H9 (cell line): Measurements from ENCODE around the gene DNMT3L. TPM values are rescaled to one million over a fixed set of nuclear protein-coding genes. Genes with fewer than 3 reads are reported as not detected.
A peak's percentile ranks its signal among the peaks of the same experiment; 100 is the strongest.

Source experiments
- DNase-seq: peaks from one replicate; pipeline ENCODE4 v3.0.0-alpha.2; 2017
- H2AFZ ChIP-seq: one replicate; pipeline ENCODE4 v1.6.1; 2013; ENCODE audit warnings: mild to moderate bottlenecking, low read length, control low read depth, moderate library complexity
- H2AK5ac ChIP-seq: 2 replicates; pipeline ENCODE4 v1.6.1; 2013; ENCODE audit warnings: low read length, control low read depth, mixed read lengths; ENCODE audit not compliant: insufficient read length
- H2BK120ac ChIP-seq: one replicate; pipeline ENCODE4 v1.6.1; 2013; ENCODE audit warnings: low read depth, mild to moderate bottlenecking, low read length, control low read depth, inconsistent platforms; ENCODE audit not compliant: poor library complexity, severe bottlenecking
- H2BK12ac ChIP-seq: 2 replicates; pipeline ENCODE4 v1.6.1; 2013; ENCODE audit warnings: low read length, control low read depth, mixed read lengths, low read depth; ENCODE audit not compliant: insufficient read length
- H2BK15ac ChIP-seq: 2 replicates; pipeline ENCODE4 v1.6.1; 2013; ENCODE audit warnings: low read depth, low read length, control low read depth
- H2BK20ac ChIP-seq: one replicate; pipeline ENCODE4 v1.6.1; 2013; ENCODE audit warnings: low read depth, mild to moderate bottlenecking, low read length, control low read depth, inconsistent platforms; ENCODE audit not compliant: poor library complexity, severe bottlenecking
- H2BK5ac ChIP-seq: 2 replicates; pipeline ENCODE4 v1.6.1; 2013; ENCODE audit warnings: low read length, control low read depth, mixed read lengths; ENCODE audit not compliant: insufficient read length
- H3K14ac ChIP-seq: 2 replicates; pipeline ENCODE4 v1.6.1; 2013; ENCODE audit warnings: low read length, control low read depth; ENCODE audit not compliant: insufficient read depth
- H3K18ac ChIP-seq: 2 replicates; pipeline ENCODE4 v1.6.1; 2013; ENCODE audit warnings: low read depth, mild to moderate bottlenecking, mixed read lengths, low read length, control low read depth; ENCODE audit not compliant: insufficient read length
- H3K23ac ChIP-seq: 2 replicates; pipeline ENCODE4 v1.6.1; 2013; ENCODE audit warnings: low read length, control low read depth, mixed read lengths, low read depth; ENCODE audit not compliant: insufficient read length
- H3K23me2 ChIP-seq: 2 replicates; pipeline ENCODE4 v1.6.1; 2013; ENCODE audit warnings: low read depth, mild to moderate bottlenecking, mixed read lengths, low read length, control low read depth; ENCODE audit not compliant: insufficient read length, poor library complexity, severe bottlenecking
- H3K27ac ChIP-seq: 2 replicates; pipeline ENCODE4 v1.5.1; 2013; ENCODE audit warnings: low read length, control low read depth, mixed read lengths, low read depth; ENCODE audit not compliant: insufficient read length
- H3K27me3 ChIP-seq: 2 replicates; pipeline ENCODE4 v1.6.1; 2013; ENCODE audit warnings: low read length, control low read depth, inconsistent platforms; ENCODE audit not compliant: insufficient read depth
- H3K4ac ChIP-seq: 2 replicates; pipeline ENCODE4 v1.6.1; 2013; ENCODE audit warnings: low read depth, mild to moderate bottlenecking, control low read depth, inconsistent platforms, low read length, moderate library complexity
- H3K4me1 ChIP-seq: 2 replicates; pipeline ENCODE4 v1.6.1; 2013; ENCODE audit warnings: low read length, control low read depth, inconsistent platforms; ENCODE audit not compliant: insufficient read depth
- H3K4me2 ChIP-seq: 2 replicates; pipeline ENCODE4 v1.6.1; 2013; ENCODE audit warnings: low read length, control low read depth, mixed read lengths; ENCODE audit not compliant: insufficient read length, insufficient read depth
- H3K56ac ChIP-seq: 2 replicates; pipeline ENCODE4 v1.6.1; 2013; ENCODE audit warnings: low read depth, mild to moderate bottlenecking, mixed read lengths, low read length, control low read depth; ENCODE audit not compliant: insufficient read length
- H3K79me1 ChIP-seq: 2 replicates; pipeline ENCODE4 v1.6.1; 2013; ENCODE audit warnings: low read depth, mild to moderate bottlenecking, moderate library complexity, low read length, control low read depth, inconsistent platforms; ENCODE audit not compliant: insufficient read depth, poor library complexity, severe bottlenecking
- H3K79me2 ChIP-seq: 2 replicates; pipeline ENCODE4 v1.6.1; 2013; ENCODE audit warnings: low read length, control low read depth, inconsistent platforms; ENCODE audit not compliant: insufficient read depth
- H3K9ac ChIP-seq: 2 replicates; pipeline ENCODE4 v1.6.1; 2013; ENCODE audit warnings: low read length, control low read depth, mixed read lengths; ENCODE audit not compliant: insufficient read length; ENCODE audit errors: extremely low read depth
- H3K9me3 ChIP-seq: one replicate; pipeline ENCODE4 v1.6.1; 2013; ENCODE audit warnings: low read depth, low read length, inconsistent platforms; ENCODE audit not compliant: control insufficient read depth
- H3T11ph ChIP-seq: one replicate; pipeline ENCODE4 v1.6.1; 2013; ENCODE audit warnings: mild to moderate bottlenecking, low read length, control low read depth, inconsistent platforms
- H4K20me1 ChIP-seq: one replicate; pipeline ENCODE4 v1.6.1; 2013; ENCODE audit not compliant: control insufficient read depth, insufficient read length, insufficient read depth
- H4K5ac ChIP-seq: 2 replicates; pipeline ENCODE4 v1.6.1; 2013; ENCODE audit warnings: low read depth, mild to moderate bottlenecking, mixed read lengths, low read length, control low read depth; ENCODE audit not compliant: insufficient read length
- H4K8ac ChIP-seq: replicated peaks from 2 replicates; pipeline ENCODE4 v1.6.1; 2013; ENCODE audit warnings: low read length, control low read depth, mixed read lengths, low read depth; ENCODE audit not compliant: insufficient read length
- H4K91ac ChIP-seq: 2 replicates; pipeline ENCODE4 v1.6.1; 2013; ENCODE audit warnings: low read depth, mild to moderate bottlenecking, moderate library complexity, mixed read lengths, low read length, control low read depth; ENCODE audit not compliant: insufficient read length
- H3K27ac Mint-ChIP-seq, 3 experiments: 2 replicates in 2 of 3; 3 replicates in 1 of 3; pipeline ENCODE4 v1.8.0; 2020 to 2021; ENCODE audit warnings: mixed read lengths in 3 of 3, mild to moderate bottlenecking in 1 of 3, moderate library complexity in 1 of 3
- H3K27me3 Mint-ChIP-seq: 2 replicates; pipeline ENCODE4 v1.8.0; 2021; ENCODE audit warnings: low read depth, mild to moderate bottlenecking, moderate library complexity, mixed read lengths
- H3K36me3 Mint-ChIP-seq, 3 experiments: 2 replicates in 2 of 3; 3 replicates in 1 of 3; pipeline ENCODE4 v1.8.0; 2020 to 2021; ENCODE audit warnings: low read depth in 3 of 3, mixed read lengths in 3 of 3; ENCODE audit not compliant: insufficient read depth in 1 of 3
- H3K4me1 Mint-ChIP-seq, 2 experiments: 2 replicates each; pipeline ENCODE4 v1.8.0; 2020; ENCODE audit warnings: mixed read lengths in 2 of 2
- H3K4me3 Mint-ChIP-seq, 2 experiments: 2 replicates in 1 of 2; 3 replicates in 1 of 2; pipeline ENCODE4 v1.8.0; 2020 to 2021; ENCODE audit warnings: mild to moderate bottlenecking in 2 of 2, mixed read lengths in 2 of 2, moderate library complexity in 1 of 2
- H3K9me3 Mint-ChIP-seq, 2 experiments: 2 replicates in 1 of 2; 3 replicates in 1 of 2; pipeline ENCODE4 v1.8.0; 2020; ENCODE audit warnings: mild to moderate bottlenecking in 2 of 2, mixed read lengths in 2 of 2, moderate library complexity in 1 of 2
- WGBS: extraction: QIAGEN DNeasy Blood & Tissue Kit; methylation state at CpG from one replicate; pipeline ENCODE4 v1.1.7; 2013; ENCODE audit warnings: missing lambda C conversion rate, low lambda C conversion rate, mixed read lengths; ENCODE audit not compliant: insufficient read length; ENCODE audit errors: extremely low coverage; 5-methylcytosine and 5-hydroxymethylcytosine counted together
- total RNA-seq: library from RNA; stranded (reverse); gene quantifications from 2 replicates; pipeline ENCODE4 v1.2.1, GENCODE V29; 2021
- TF ChIP-seq, protein P1 (sequence below): fragments of 200-600 bp; sonication (generic); conservative IDR thresholded peaks from 3 replicates; pipeline ENCODE4 v1.8.0; 2021; ENCODE audit warnings: antibody characterized with exemption, mild to moderate bottlenecking

The DNMT3L gene
- total RNA-seq, 1 experiment from 2014 or later = 0.77 TPM

DNA sequence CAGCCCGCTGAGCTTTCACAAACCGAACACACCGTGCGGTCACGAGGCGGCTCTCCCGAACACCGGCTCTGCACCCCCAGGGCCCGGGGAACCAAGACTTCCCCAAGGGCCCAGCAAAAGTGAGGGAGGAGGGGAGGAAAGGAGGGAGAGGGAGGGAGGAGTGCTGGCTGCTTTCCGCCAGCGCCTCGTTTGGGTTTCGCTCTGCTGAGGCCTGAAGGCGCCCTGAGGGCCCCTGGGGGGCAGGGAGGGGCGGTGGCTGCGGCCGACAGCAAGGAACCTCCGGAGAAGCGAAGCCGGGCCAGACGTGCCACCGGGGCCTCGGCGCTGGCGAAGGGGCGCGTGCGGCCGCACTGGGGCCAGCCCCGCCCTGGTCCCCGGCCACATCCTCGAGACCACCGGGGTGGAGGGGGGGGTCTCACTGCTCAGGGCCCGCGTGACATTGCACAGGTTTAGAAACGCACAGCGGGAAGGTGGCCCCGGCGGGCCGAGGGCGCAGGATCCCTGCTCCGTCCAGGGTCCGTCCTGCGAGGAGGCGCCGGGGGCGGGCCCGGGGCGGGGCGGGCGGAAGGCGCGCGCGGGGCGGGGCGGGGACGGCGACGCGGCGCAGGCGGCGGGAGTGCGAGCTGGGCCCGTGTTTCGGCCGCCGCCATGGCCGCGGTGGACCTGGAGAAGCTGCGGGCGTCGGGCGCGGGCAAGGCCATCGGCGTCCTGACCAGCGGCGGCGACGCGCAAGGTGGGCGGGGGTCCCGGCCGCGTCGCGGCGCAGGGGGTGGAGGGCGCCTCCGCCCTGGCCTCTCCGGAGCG, 38.0 kb upstream of the DNMT3L start, which contains the start of gene PFKL:
Gene PFKL, plus strand, starts transcription at position 596 of the 804 bp plus-strand sequence. Its CDS starts 53 bp downstream, at position 649.
- Histone ChIP-seq H3T11ph (no peak within 1 kb of the TSS), H3K4me2 (peak within 1 kb of the TSS; percentile 64), H2BK20ac (no peak within 1 kb of the TSS), H3K23ac (no peak within 1 kb of the TSS), H4K5ac (no peak within 1 kb of the TSS), H4K91ac (no peak within 1 kb of the TSS), H3K79me1 (no peaks in the 10 kb centered on the region), H3K9me3 (no peaks in the 10 kb centered on the region), H3K79me2 (no peaks in the 10 kb centered on the region), H3K9ac (no peak within 1 kb of the TSS), H3K56ac (no peak within 1 kb of the TSS), H3K23me2 (peaks cover 5% of the 10 kb centered on the region), H4K20me1 (no peaks in the 10 kb centered on the region), H3K4me1 (no peaks in the 10 kb centered on the region; the same call in 1 of the 2 replicates), H3K27me3 (no peaks in the 10 kb centered on the region), H2AK5ac (no peak within 1 kb of the TSS), H3K14ac (no peak within 1 kb of the TSS; the same call in 1 of the 2 replicates), H2BK5ac (no peak within 1 kb of the TSS), H4K8ac (no peak within 1 kb of the TSS), H3K18ac (no peak within 1 kb of the TSS), H3K27ac (no peak within 1 kb of the TSS), H2BK120ac (no peak within 1 kb of the TSS), H2AFZ (no peak within 1 kb of the TSS), H3K4ac (no peak within 1 kb of the TSS), H2BK15ac (no peak within 1 kb of the TSS), H2BK12ac (no peak within 1 kb of the TSS)
- Mint-ChIP-seq H3K9me3 (no peaks in the 10 kb centered on the region), H3K4me1 (peaks cover 14 to 29% of the 10 kb centered on the region in 2 experiments), H3K27ac (peak within 1 kb of the TSS in 1 of 3 experiments; percentile 77; a peak in 1 of 7 replicates), H3K36me3 (no peaks in the 10 kb centered on the region), H3K27me3 (peaks cover 11% of the 10 kb centered on the region), H3K4me3 (peak within 1 kb of the TSS; percentile 71 to 86)
- peak; percentile 65 for DNase-seq
- TF ChIP-seq, protein P1, sequence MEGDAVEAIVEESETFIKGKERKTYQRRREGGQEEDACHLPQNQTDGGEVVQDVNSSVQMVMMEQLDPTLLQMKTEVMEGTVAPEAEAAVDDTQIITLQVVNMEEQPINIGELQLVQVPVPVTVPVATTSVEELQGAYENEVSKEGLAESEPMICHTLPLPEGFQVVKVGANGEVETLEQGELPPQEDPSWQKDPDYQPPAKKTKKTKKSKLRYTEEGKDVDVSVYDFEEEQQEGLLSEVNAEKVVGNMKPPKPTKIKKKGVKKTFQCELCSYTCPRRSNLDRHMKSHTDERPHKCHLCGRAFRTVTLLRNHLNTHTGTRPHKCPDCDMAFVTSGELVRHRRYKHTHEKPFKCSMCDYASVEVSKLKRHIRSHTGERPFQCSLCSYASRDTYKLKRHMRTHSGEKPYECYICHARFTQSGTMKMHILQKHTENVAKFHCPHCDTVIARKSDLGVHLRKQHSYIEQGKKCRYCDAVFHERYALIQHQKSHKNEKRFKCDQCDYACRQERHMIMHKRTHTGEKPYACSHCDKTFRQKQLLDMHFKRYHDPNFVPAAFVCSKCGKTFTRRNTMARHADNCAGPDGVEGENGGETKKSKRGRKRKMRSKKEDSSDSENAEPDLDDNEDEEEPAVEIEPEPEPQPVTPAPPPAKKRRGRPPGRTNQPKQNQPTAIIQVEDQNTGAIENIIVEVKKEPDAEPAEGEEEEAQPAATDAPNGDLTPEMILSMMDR = no peak
- no CpG with 5 or more reads among the region's 94 CpGs for whole genome bisulfite sequencing
